KBM-7 (cell line): ENCODE data around the gene CMPK1.

Experiments used
- DNase-seq: peaks from one replicate; pipeline ENCODE4 v3.0.0-alpha.2; 2015
- in situ Hi-C: fragments of 300-500 bp; cut with MboI; formaldehyde crosslinking; loops from 2 replicates; pipeline ENCODE4 v1.14.3; 2020; ENCODE audit warnings: low sequenced_read_pairs, low pct_unique_long_range_greater_than_20kb, mixed read lengths

CMPK1 gene

GRCh38 chr1:47415728-47416318 is 82.2 kb downstream of the CMPK1 start, which contains the start of gene FOXE3:
Gene FOXE3, plus strand, starts transcription at chr1:47416285. Its CDS starts 31 bp downstream, at chr1:47416316.
- no peak for DNase-seq
- in situ Hi-C loops: no loop called here

GRCh38 chr1:47416319-47417169 is 83.0 kb downstream of the CMPK1 start:
- in situ Hi-C loops: no loop called here
- no peak for DNase-seq

- in situ Hi-C loops: no loop called here
- DNase-seq: no peak
These were observed 83.8 kb downstream of the CMPK1 start for GRCh38 chr1:47417170-47418044.

GRCh38 chr1:47418122-47418521 is 84.5 kb downstream of the CMPK1 start:
- DNase-seq: no peak

GRCh38 chr1:47418681-47419325 is 85.2 kb downstream of the CMPK1 start:
- in situ Hi-C loops: no loop called here
- no peak for DNase-seq

More at GRCh38 chr1:47418122-47418521, 84.5 kb downstream of the CMPK1 start:
- in situ Hi-C loops: no loop called here

- in situ Hi-C loops: no loop called here
- no peak for DNase-seq
These were observed 87.0 kb downstream of the CMPK1 start for GRCh38 chr1:47420547-47420946.

GRCh38 chr1:47423872-47424271 is 90.3 kb downstream of the CMPK1 start:
- no peak for DNase-seq
- in situ Hi-C loops: no loop called here

GRCh38 chr1:47424336-47424982 is 90.9 kb downstream of the CMPK1 start:
- in situ Hi-C loops: no loop called here
- DNase-seq: peak; percentile 64
